Activated CD4-positive, CD25-positive, alpha-beta regulatory T cell treated with anti-CD3 and anti-CD28 coated beads, Interleukin-2, amount 50 U/mL, for 16 hours (primary cell): Measurements from ENCODE around the gene TBCC.

ENCODE experiments used
- DNase-seq: peaks from one replicate; pipeline ENCODE4 v3.0.0-alpha.2; 2020; ENCODE audit warnings: low read depth, low spot score

Gene TBCC

DNA sequence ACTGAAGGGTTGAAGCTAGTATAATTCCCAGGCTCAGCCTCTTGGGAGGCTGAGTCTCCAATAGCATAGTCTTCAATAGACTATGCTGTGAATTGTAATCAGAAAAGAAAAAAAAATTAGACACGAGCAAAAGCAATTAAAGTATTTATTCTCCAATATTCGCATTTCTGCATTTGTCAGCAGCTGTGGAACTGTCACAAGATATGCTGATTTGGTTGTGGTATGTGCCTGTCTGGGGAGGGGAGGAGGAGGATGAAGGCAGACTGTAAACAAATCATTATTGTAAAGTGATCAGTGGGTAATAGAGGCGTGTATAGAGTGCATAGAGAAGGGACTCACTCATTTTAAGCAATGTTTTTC is 25.8 kb upstream of the TBCC start:
- peak; percentile 14 for DNase-seq

DNA sequence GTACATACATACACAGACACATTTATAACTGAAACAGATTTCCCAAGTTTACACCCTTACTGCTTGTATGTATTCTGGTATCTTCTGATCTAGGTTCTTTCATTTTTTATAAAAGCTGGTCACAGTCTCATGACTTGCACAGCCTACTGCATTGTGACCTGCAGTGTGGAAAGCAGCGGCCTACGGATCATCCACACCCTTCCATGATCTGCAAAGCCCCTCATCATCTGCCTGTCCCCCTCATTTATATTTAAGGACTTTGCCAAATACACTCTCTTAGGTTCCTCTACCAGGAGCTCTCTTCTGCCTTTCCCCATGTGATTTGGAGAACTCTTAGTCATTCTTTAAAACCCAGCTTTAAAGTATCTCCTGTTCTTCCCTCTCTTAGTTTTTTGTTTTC is 23.9 kb upstream of the TBCC start:
- DNase-seq: no peak

DNA sequence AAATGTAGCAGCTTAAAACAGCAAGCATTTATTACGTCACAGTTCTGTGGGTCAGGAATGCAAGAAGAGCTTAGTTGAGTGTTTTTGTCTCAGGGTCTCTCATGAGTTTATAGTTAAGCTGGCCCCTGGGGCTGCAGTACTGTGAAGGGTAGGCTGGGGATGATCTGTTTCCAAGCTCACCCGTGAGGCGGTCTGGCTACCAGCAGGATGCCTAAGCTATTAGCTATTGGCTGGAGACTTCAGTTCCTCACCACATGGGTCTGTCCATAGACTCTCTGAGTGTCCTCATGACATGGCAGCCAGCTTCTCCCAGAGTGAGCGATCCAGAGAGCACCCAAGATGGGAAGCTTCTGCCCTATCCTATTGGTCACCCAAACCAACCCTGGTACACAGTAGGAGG is 23.1 kb upstream of the TBCC start:
- no peak for DNase-seq

DNA sequence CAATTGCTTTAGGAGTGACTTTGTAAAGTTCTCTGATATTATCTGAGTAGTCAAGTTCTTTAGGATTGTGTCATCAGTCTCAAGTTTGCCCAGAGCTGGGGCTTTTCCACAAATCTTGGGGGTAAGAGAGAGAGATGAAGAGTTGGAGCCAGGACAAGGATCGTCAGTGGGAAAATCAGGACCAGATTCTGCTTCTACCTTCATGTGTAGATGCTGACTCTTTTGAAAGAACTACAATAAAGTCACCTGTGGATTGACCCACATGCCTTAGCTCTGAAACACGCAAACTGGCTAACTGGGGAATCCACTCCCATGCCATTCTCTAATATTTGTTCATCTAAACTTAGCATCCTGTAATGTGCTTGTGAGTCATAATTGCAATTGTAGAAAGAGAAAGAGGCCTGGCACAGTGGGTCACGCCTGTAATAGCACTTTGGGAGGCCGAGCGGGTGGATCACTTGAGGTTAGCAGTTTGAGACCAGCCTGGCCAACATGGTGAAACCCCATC is 20.3 kb upstream of the TBCC start:
- no peak for DNase-seq

GRCh38 chr6:42764911-42765648 is 19.2 kb upstream of the TBCC start:
- DNase-seq: no peak

DNA sequence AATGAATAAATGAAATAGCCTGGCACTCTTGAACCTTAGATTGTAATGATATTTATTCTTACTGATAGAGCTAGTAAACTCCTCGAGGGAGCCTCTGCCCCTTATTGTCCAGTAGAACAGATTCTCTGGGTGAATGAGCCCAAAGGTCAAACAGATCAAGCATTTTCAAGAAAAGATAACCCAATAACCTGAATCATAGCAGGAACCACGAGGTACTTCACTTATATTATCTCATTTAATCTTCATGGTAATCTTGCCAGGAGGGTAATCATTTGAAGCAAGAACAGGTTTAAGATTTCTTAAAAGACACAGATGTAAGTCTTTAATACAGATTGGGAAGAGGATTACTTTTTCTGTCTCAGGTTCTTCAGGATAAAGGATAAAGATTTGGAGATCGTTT is 17.0 kb upstream of the TBCC start:
- DNase-seq: no peak

DNA sequence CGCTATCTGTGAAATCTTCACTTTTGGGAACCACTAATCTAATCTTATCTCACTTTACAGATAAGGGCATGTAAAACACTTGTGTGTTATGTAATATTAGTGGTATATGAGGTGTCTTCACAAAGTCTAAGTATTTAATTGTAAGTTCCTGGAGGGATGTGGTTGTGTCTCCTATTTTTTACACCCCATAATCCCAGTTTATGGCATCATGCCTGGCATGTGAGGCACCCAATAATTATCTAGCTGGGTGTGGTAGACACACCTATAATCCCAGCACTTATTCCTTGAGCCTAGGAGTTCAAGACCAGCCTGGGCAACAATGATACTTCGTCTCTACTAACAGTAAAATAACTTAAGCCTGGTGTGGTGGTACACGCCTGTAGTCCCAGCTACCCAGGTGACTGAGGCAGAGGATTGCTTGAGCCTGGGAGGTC is 16.5 kb upstream of the TBCC start:
- DNase-seq: no peak

- DNase-seq: no peak
Measured at GRCh38 chr6:42761287-42762067, 15.6 kb upstream of the TBCC start.

DNA sequence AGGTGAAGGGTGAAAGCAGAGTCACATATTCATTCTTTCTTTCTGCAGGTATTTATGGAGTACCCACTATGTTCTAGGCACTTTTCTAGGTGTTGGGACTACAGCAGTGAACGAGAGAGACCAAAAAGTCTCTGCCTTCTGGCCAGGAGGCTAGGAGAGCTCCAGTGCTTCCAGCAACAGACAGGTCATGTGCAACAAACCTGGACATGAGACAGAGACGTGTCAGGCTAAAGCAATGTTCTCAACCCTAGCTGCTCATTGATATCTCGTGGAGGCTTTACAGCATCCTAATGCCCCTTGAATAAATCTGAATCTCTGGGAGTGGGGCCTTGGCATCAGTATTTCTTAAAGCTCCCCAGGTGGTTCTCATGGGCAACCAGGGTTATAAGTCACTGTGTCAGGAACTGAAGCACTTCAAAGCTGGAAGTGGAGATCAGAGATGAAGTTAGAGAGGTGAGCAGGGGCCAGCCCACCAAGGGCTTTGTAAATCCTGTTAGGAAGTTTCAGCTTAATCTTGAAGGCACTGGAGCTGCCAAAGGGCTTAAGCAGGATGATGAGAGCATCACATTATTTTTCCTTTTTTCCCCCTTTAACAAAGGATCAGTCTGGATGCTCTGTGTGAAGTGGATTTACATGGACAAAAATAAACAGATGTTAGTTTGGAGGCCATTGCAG is 13.0 kb upstream of the TBCC start:
- no peak for DNase-seq

DNA sequence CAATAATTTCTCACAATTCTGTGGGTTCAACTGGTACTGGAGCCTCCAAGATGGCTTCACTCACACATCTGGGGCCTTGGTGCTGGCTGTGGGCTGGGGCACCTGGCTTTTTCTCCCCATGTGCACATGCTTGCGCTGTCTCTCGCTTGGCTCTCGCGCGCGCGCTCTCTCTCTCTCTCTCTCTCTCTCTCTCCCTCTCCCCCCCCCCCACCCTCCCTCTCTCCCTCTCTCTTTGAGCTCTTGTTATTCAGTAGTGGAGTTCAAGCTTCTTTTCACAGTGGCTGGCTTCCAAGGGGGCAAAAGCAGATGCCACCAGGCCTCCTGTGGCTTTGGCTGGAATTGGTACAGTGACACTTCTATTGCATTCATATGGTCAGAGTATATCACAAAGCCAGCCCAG is 10.8 kb upstream of the TBCC start:
- no peak for DNase-seq

DNA sequence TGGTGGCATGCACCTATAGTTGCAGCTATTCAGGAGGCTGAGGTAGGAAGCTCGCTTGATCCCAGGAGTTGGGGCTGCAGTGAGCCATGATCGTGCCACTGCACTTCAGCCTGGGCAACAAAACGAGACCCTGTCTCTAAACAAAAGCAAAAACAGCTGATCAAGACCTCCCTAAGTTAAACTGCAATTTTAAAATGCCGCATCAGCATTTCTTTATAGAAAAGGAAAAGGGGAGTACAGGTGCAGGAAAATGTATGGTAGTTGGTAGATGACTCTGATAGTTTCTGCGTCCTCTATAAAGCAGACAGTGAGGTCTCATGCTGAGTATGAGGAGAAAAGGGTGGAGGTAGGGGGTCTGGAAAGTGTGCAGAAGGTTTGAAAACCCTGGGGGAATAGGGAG is 8.9 kb upstream of the TBCC start:
- no peak for DNase-seq

DNA sequence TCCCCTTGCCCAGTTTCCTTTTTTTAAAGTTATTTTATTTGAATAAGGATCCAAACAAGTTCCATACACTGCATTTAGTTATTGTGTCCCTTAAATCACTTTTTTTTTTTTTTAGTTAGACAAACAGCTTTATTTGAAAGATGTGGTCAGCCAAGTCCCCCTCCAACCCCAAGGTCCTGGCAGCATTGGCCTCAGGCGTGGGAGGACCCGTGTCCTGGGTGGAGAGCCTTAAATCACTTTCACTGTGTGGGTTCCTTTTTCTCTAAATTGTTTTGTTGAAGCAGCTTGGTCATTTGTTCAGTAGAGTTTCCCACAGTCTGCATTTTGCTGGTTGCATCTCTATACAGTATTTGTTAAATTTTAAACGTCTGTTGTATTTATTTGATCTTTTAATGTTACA is 5.2 kb upstream of the TBCC start:
- no peak for DNase-seq

GRCh38 chr6:42748203-42748898 is 2.4 kb upstream of the TBCC start:
- DNase-seq: no peak

GRCh38 chr6:42746463-42747391 is 824 bp upstream of the TBCC start:
- DNase-seq: peak; percentile 48

GRCh38 chr6:42745083-42745639 is 742 bp downstream of the TBCC start:
- DNase-seq: no peak

GRCh38 chr6:42744351-42744893 is 1.5 kb downstream of the TBCC start:
- DNase-seq: no peak

GRCh38 chr6:42742116-42742894 is 3.6 kb downstream of the TBCC start:
- no peak for DNase-seq

DNA sequence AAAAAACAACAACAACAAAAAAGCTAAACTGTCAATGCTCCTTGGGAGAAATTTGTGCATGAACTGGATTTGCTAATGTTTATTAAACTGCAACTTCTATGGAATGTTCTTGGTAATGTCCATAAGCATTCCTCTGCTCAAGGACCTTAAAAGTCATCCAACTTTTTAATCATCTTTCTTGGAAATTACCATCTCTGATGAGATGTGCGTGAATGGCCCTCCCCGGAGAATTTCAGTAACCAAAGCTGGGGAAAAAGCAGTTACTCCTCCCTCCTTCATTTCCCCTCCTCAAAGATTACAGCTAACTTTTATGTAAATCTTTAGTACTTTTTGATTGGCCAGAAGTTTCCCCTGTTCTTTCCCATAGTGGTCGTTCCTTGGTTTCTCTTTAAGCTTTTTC is 5.2 kb downstream of the TBCC start:
- no peak for DNase-seq

DNA sequence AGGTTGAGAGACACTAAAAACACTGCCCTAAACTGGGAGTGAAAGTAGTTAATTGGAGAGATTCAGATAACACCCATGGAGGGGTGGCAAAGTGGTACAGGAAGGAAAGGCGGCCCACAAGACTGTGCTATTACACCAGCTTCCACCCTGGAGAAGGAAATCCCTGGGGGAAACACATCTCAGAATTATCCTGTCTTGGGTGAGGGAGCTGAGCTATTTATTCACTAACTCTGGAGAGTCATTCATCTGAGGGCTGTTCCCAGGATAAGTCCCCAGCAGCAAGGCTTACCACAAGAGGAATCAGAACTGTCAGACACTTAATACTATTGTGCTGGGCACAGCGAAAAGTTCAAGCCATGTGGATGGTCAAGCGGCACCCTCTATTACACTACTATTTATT is 9.9 kb downstream of the TBCC start:
- DNase-seq: no peak
